Measurements from ENCODE around the gene MYORG. TPM values are rescaled to one million over a fixed set of nuclear protein-coding genes. Genes with fewer than 3 reads are reported as not detected.

MYORG gene
- total RNA-seq, 1 donor from 2014 or later = 4.4 TPM

- H3K36me3 ChIP-seq = peaks cover 3 to 53% of the 10 kb centered on the region in 2 donors
- intact Hi-C loops (cut with DNase I) = loop anchor here (10.0 kb wide), 2 partner anchors 91 to 191 kb away; no protein-coding TSS in a partner anchor
- no peak for DNase-seq (ENCODE audit: extremely low spot score in 2 of 2)
These were observed 27.1 kb upstream of the MYORG start for GRCh38 chr9:34403554-34404380.

GRCh38 chr9:34400686-34401602, 24.2 kb upstream of the MYORG start:
- H3K9me3 ChIP-seq = no peaks in the 10 kb centered on the region
- H3K36me3 ChIP-seq = peaks cover 3 to 53% of the 10 kb centered on the region in 2 donors
- no peak overlapping the region for H3K4me3 ChIP-seq

More at GRCh38 chr9:34403554-34404380, 27.1 kb upstream of the MYORG start:
- H3K9me3 ChIP-seq = no peaks in the 10 kb centered on the region
- no peaks in the 10 kb centered on the region for H3K4me1 ChIP-seq
- TF ChIP-seq CTCF (IDR thresholded peaks at IDR 0.05) (peak; percentile 87 to 94 (median 91)), POLR2AphosphoS5 (IDR thresholded peaks at IDR 0.05; ENCODE audit: insufficient read depth in 1 of 2, low read depth in 1 of 2) (peak in 1 of 2 donors; percentile 25), POLR2A (IDR thresholded peaks at IDR 0.05) (no peak)
- H3K27ac ChIP-seq = no peak overlapping the region
- no peaks in the 10 kb centered on the region for H3K27me3 ChIP-seq
- no peak overlapping the region for H3K4me3 ChIP-seq

GRCh38 chr9:34400275-34400674, 23.6 kb upstream of the MYORG start:
- intact Hi-C loops (cut with DNase I) = loop anchor here (10.0 kb wide), 2 partner anchors 95 to 195 kb away; no protein-coding TSS in a partner anchor
- peaks cover 3 to 49% of the 10 kb centered on the region in 2 donors for H3K36me3 ChIP-seq

More at GRCh38 chr9:34400686-34401602, 24.2 kb upstream of the MYORG start:
- Histone ChIP-seq H3K4me1 (no peaks in the 10 kb centered on the region), H3K27me3 (no peaks in the 10 kb centered on the region), H3K27ac (no peak overlapping the region)
- no peak for TF ChIP-seq POLR2AphosphoS5 (IDR thresholded peaks at IDR 0.05; ENCODE audit: insufficient read depth in 1 of 2, low read depth in 1 of 2)
- DNase-seq (ENCODE audit: extremely low spot score in 2 of 2) = no peak
- intact Hi-C loops (cut with DNase I) = loop anchor here (10.0 kb wide), 2 partner anchors 94 to 194 kb away; no protein-coding TSS in a partner anchor

GRCh38 chr9:34399729-34400128, 23.0 kb upstream of the MYORG start:
- no peak overlapping the region for H3K4me3 ChIP-seq
- no peaks in the 10 kb centered on the region for H3K4me1 ChIP-seq
- TF ChIP-seq POLR2A (IDR thresholded peaks at IDR 0.05) (no peak), POLR2AphosphoS5 (IDR thresholded peaks at IDR 0.05; ENCODE audit: insufficient read depth in 1 of 2, low read depth in 1 of 2) (no peak), CTCF (IDR thresholded peaks at IDR 0.05) (no peak)
- H3K9me3 ChIP-seq = no peaks in the 10 kb centered on the region
- intact Hi-C loops (cut with DNase I) = loop anchor here (10.0 kb wide), 2 partner anchors 95 to 195 kb away; no protein-coding TSS in a partner anchor
- H3K27ac ChIP-seq = no peak overlapping the region
- peaks cover 3 to 45% of the 10 kb centered on the region in 2 donors for H3K36me3 ChIP-seq
- H3K27me3 ChIP-seq = no peaks in the 10 kb centered on the region
- no peak for DNase-seq (ENCODE audit: extremely low spot score in 2 of 2)

More at GRCh38 chr9:34400275-34400674, 23.6 kb upstream of the MYORG start:
- H3K4me3 ChIP-seq = no peak overlapping the region
- H3K9me3 ChIP-seq = no peaks in the 10 kb centered on the region
- TF ChIP-seq CTCF (IDR thresholded peaks at IDR 0.05) (no peak), POLR2A (IDR thresholded peaks at IDR 0.05) (no peak), POLR2AphosphoS5 (IDR thresholded peaks at IDR 0.05; ENCODE audit: insufficient read depth in 1 of 2, low read depth in 1 of 2) (no peak)
- no peak for DNase-seq (ENCODE audit: extremely low spot score in 2 of 2)
- H3K27ac ChIP-seq = no peak overlapping the region
- H3K4me1 ChIP-seq = no peaks in the 10 kb centered on the region
- no peaks in the 10 kb centered on the region for H3K27me3 ChIP-seq

GRCh38 chr9:34398875-34399274, 22.2 kb upstream of the MYORG start:
- no peak overlapping the region for H3K27ac ChIP-seq
- peaks cover 3 to 40% of the 10 kb centered on the region in 2 donors for H3K36me3 ChIP-seq
- no peaks in the 10 kb centered on the region for H3K27me3 ChIP-seq
- H3K9me3 ChIP-seq = no peaks in the 10 kb centered on the region
- intact Hi-C loops (cut with DNase I) = no loop called here
- no peak for TF ChIP-seq CTCF (IDR thresholded peaks at IDR 0.05)
- TF ChIP-seq POLR2AphosphoS5 (IDR thresholded peaks at IDR 0.05; ENCODE audit: insufficient read depth in 1 of 2, low read depth in 1 of 2) = no peak
- no peak for TF ChIP-seq POLR2A (IDR thresholded peaks at IDR 0.05)
- H3K4me3 ChIP-seq = no peak overlapping the region
- H3K4me1 ChIP-seq = no peaks in the 10 kb centered on the region
- DNase-seq (ENCODE audit: extremely low spot score in 2 of 2) = peak in 1 of 2 donors; percentile 94

Data from vagina (tissue), 2 donors.